ENCODE data around the gene INHA. TPM values are rescaled to one million over a fixed set of nuclear protein-coding genes. Genes with fewer than 3 reads are reported as not detected.

The INHA gene
- total RNA-seq, 1 donor from 2014 or later = not detected

DNA sequence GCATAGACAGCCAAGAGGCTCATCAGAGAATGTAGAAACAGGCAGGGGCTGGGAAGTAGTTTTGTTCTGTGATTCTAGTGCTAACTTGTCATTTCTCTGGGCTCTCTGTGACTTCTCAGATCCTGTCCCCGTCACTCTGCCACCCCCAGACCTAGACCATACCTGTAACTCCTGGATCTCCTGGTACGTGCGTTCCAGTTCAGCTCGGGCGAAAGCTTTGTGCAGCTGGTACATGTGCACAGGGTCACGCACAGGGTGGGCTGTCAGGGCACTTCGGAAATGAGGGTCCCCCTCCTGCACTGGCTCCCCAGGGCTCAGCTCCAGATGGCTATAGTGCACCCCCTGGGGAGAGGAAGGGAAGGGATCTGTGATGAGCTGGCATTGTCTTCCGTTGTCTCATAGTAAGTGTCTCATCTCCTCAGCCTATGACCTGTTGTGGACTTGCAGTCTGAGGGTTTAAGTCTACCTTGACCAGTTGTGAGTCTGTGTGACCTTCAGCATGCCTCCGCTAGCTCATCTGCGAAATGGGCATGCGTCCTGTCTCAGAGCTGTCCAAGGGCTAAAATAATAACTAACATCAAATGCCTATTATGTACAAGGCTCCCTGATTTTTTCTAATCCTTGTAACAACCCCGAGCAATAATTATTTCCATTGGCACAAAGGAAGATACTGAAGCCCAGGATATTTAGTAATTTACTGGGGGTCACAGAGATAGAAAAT, 31.2 kb upstream of the INHA start:
- DNase-seq (ENCODE audit: low read depth in 2 of 2) = no peak

DNA sequence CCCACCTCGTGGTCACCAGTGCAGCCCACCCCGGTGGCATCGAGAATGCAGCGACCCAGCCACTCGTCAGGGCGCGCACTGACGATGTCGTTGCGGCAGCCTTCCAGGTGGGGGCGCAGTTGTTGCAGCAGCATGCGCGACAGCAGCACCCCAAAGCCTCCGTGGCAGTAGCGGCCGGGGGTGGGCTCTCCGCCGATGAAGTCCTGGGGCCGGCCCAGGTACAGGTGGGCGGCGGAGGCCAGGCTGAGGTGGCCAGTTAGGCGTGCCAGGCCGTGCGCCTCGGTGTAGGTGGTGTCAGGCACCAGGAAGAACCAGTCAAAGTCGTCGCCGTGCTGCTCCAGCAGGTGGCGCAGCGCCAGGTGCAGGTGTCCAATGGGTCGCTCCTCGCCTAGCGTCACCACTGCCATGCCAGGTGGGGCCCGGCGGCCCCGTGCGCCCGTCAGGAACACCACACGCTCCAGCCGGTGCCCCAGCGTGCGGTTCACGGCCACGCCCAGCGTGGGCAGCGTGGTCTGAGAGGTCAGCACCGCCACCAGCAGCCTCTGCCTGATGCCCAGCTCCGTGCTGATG, 30.4 kb upstream of the INHA start:
- peak; percentile 60 to 79 for DNase-seq (ENCODE audit: low read depth in 2 of 2)

GRCh38 chr2:219542931-219543595, 29.0 kb upstream of the INHA start:
- peak in 1 of 2 donors; percentile 7 for DNase-seq (ENCODE audit: low read depth in 2 of 2)

GRCh38 chr2:219543596-219544358, 28.3 kb upstream of the INHA start, which contains the start of the genes CHPF and TMEM198:
CHPF (minus strand) TSS chr2:219543809; CDS start chr2:219543538, 271 bp downstream.
TMEM198 (plus strand) TSS chr2:219544028; CDS start chr2:219544728, 700 bp downstream.
- DNase-seq (ENCODE audit: low read depth in 2 of 2) = peak; percentile 75 to 91

GRCh38 chr2:219544567-219544966, 27.5 kb upstream of the INHA start:
- no peak for DNase-seq (ENCODE audit: low read depth in 2 of 2)

DNA sequence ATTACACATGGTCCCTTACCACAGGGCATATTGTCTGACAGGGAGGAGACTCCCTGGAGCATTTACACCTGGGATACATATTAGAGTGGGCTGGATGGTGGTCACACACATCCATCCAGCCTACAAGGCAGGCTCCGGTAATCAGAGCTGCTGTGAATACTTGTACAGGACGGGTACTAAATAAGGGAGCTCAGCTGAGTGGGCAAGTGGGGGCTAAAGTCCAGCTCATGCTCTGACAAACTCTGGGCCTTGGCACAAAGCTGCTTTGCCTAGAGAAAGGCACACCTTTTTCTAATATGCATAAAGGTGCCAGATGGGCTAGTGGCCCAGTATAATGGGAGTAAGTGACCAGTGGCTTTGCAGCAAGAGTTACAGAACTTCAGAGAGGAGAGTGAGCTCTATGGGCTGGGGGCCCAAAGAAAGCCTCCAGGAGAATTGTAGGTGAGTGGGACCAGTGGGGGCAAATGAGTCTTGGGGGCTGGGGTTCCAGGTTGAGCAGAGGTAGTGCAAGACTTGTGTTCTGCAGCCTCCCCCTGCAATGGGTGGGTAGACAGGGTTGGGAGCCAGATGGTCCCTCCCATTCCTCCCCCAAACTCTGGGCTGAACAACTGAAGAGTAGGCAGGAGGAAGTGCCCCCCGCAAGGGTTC, 26.7 kb upstream of the INHA start:
- no peak for DNase-seq (ENCODE audit: low read depth in 2 of 2)

DNA sequence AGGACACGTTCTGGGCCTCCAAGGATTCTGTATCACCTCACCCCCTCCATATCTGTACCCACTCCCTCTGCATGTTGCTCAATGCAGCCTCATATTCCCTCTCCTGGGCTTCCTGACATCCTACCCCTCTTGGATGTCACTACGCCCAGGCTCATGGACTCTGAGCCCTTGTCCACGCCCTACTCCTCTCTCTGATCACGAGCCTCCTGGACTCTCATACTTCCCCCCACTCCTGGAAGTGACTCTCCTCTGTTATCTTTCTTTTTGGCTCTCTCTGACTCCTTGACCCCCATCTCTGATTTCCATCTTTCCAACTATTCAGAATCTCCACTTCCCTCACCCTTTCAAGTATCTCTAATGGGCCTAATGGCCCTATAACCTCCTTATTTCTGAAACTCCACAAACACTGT, 26.2 kb upstream of the INHA start:
- DNase-seq (ENCODE audit: low read depth in 2 of 2) = no peak

DNA sequence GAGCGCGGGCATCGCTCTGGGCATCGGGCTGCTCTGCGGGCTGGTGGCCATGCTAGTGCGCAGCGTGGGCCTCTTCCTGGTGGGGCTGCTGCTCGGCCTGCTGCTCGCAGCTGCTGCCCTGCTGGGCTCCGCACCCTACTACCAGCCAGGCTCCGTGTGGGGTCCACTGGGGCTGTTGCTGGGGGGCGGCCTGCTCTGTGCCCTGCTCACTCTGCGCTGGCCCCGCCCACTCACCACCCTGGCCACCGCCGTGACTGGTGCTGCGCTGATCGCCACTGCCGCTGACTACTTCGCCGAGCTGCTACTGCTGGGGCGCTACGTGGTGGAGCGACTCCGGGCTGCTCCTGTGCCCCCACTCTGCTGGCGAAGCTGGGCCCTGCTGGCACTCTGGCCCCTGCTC, 24.5 kb upstream of the INHA start:
- no peak for DNase-seq (ENCODE audit: low read depth in 2 of 2)

- DNase-seq (ENCODE audit: low read depth in 2 of 2) = no peak
Measured at GRCh38 chr2:219548990-219549389, 23.1 kb upstream of the INHA start.

- DNase-seq (ENCODE audit: low read depth in 2 of 2) = no peak
Measured at GRCh38 chr2:219549619-219550018, 22.5 kb upstream of the INHA start.

GRCh38 chr2:219551441-219552381, 20.4 kb upstream of the INHA start:
- no peak for DNase-seq (ENCODE audit: low read depth in 2 of 2)

- DNase-seq (ENCODE audit: low read depth in 2 of 2) = peak in 1 of 2 donors; percentile 70
Measured at GRCh38 chr2:219552382-219553167, 19.5 kb upstream of the INHA start.

GRCh38 chr2:219553168-219553417, 19.0 kb upstream of the INHA start:
- DNase-seq (ENCODE audit: low read depth in 2 of 2) = no peak

DNA sequence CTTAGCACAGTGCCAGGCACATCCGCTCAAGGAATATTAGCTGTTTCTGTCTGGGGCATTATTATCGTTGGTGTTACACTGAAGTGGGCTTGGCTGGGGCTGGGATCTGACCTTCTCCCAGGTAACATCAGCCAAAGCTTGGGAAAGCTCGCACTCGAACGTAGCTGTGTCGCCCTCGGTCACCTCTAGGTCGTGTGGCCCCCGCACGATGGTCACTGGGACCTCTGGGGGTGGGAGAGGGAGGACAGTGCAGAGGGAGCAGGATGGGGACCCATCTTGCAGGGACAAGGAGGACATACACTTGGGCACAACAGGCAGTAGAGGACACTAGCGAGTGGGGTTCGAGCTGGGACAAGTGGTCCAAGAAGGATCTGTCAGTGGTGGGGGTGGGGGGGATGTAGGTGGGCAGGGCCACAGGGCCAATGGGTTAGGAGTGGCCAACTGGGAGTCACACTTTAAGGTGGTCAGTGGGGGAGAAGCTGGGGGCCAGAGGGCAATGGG, 18.6 kb upstream of the INHA start:
- DNase-seq (ENCODE audit: low read depth in 2 of 2) = no peak

- no peak for DNase-seq (ENCODE audit: low read depth in 2 of 2)
Measured at GRCh38 chr2:219554350-219554749, 17.8 kb upstream of the INHA start.

GRCh38 chr2:219555956-219556355, 16.2 kb upstream of the INHA start:
- DNase-seq (ENCODE audit: low read depth in 2 of 2) = no peak

GRCh38 chr2:219556413-219556812, 15.7 kb upstream of the INHA start:
- no peak for DNase-seq (ENCODE audit: low read depth in 2 of 2)

DNA sequence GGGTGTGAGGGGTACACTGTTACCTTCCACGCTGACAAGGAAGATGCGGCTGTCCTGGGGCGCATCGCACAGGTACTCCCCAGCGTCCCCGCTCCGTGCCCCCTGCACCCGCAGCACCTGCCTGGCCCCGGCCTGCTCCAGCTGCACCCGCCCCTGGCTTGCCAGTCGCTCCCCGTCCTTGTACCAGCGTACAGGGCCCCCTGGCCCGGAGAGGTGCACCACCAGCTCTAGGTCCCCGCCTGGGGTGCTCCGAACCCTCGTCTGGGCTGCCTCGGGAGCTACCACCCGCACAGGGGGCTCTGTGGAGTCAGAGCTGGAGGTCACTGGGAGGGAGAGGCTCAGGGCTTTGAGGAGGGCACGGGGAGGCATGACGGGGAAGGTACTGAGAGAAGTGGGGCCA, 14.8 kb upstream of the INHA start:
- DNase-seq (ENCODE audit: low read depth in 2 of 2) = no peak

Data from dermis microvascular lymphatic vessel endothelial cell (primary cell).